Effector CD4-positive, alpha-beta T cell (primary cell): ENCODE data around the gene PRMT7.

Experiments used
- DNase-seq: peaks from one replicate; pipeline ENCODE4 v3.0.0-alpha.2; 2020

PRMT7 gene

GRCh38 chr16:68367030-68367429 is 56.2 kb downstream of the PRMT7 start:
- DNase-seq = peak; percentile 30

GRCh38 chr16:68367440-68367839 is 56.6 kb downstream of the PRMT7 start:
- no peak for DNase-seq

- DNase-seq = no peak
These were observed 57.1 kb downstream of the PRMT7 start for GRCh38 chr16:68367891-68368290.

- no peak for DNase-seq
These were observed 57.6 kb downstream of the PRMT7 start for GRCh38 chr16:68368301-68368888.

- DNase-seq = no peak
These were observed 58.3 kb downstream of the PRMT7 start for GRCh38 chr16:68369168-68369567.

GRCh38 chr16:68369697-68370580 is 59.1 kb downstream of the PRMT7 start:
- no peak for DNase-seq

- DNase-seq = no peak
These were observed 59.9 kb downstream of the PRMT7 start for GRCh38 chr16:68370581-68371275.

GRCh38 chr16:68371276-68371651 is 60.4 kb downstream of the PRMT7 start:
- no peak for DNase-seq

GRCh38 chr16:68371706-68372380 is 61.0 kb downstream of the PRMT7 start:
- DNase-seq = no peak

GRCh38 chr16:68372381-68372720 is 61.5 kb downstream of the PRMT7 start:
- no peak for DNase-seq

- no peak for DNase-seq
These were observed 62.0 kb downstream of the PRMT7 start for GRCh38 chr16:68372806-68373205.

GRCh38 chr16:68373528-68374245 is 62.9 kb downstream of the PRMT7 start:
- DNase-seq = no peak

GRCh38 chr16:68374246-68374805 is 63.5 kb downstream of the PRMT7 start:
- DNase-seq = no peak

- DNase-seq = no peak
These were observed 64.3 kb downstream of the PRMT7 start for GRCh38 chr16:68374961-68375660.

GRCh38 chr16:68375801-68376536 is 65.2 kb downstream of the PRMT7 start:
- DNase-seq = no peak

- DNase-seq = no peak
These were observed 65.8 kb downstream of the PRMT7 start for GRCh38 chr16:68376590-68376989.

- no peak for DNase-seq
These were observed 66.4 kb downstream of the PRMT7 start for GRCh38 chr16:68377221-68377620.

- no peak for DNase-seq
These were observed 67.0 kb downstream of the PRMT7 start for GRCh38 chr16:68377667-68378393.

- no peak for DNase-seq
These were observed 67.9 kb downstream of the PRMT7 start for GRCh38 chr16:68378436-68379415.
